GM23248 (cell line): Measurements from ENCODE around the gene FRAS1. TPM values are rescaled to one million over a fixed set of nuclear protein-coding genes. Genes with fewer than 3 reads are reported as not detected.

Experiments
- DNase-seq: peaks from one replicate; pipeline ENCODE4 v3.0.0-alpha.2; 2015
- H2AFZ ChIP-seq: fragments of 200-600 bp; sonication (generic); 2 replicates; pipeline ENCODE4 v1.6.1; 2016; ENCODE audit warnings: antibody characterized with exemption
- H3F3A ChIP-seq: fragments of 200-600 bp; sonication (generic); 2 replicates; pipeline ENCODE4 v1.6.1; 2016; ENCODE audit warnings: mild to moderate bottlenecking, antibody characterized with exemption, mixed run types; ENCODE audit not compliant: insufficient read depth
- H3K27ac ChIP-seq: fragments of 200-600 bp; sonication (generic); 2 replicates; pipeline ENCODE4 v1.5.1; 2016; ENCODE audit warnings: mild to moderate bottlenecking
- H3K27me3 ChIP-seq: fragments of 200-600 bp; sonication (generic); replicated peaks from 2 replicates; pipeline ENCODE4 v1.6.1; 2016; ENCODE audit warnings: mild to moderate bottlenecking; ENCODE audit not compliant: insufficient read depth
- H3K36me3 ChIP-seq: fragments of 200-600 bp; sonication (generic); 2 replicates; pipeline ENCODE4 v1.6.1; 2016; ENCODE audit warnings: low read depth, mild to moderate bottlenecking
- H3K4me1 ChIP-seq: fragments of 200-600 bp; sonication (generic); 2 replicates; pipeline ENCODE4 v1.6.1; 2016; ENCODE audit warnings: mild to moderate bottlenecking; ENCODE audit not compliant: insufficient read depth
- H3K4me2 ChIP-seq: fragments of 200-600 bp; sonication (generic); one replicate; pipeline ENCODE4 v1.6.1; 2016; ENCODE audit warnings: mild to moderate bottlenecking; ENCODE audit not compliant: unreplicated experiment
- H3K4me3 ChIP-seq: fragments of 200-600 bp; sonication (generic); 2 replicates; pipeline ENCODE4 v1.5.1; 2016; ENCODE audit warnings: mild to moderate bottlenecking
- H3K79me2 ChIP-seq: fragments of 200-600 bp; sonication (generic); 2 replicates; pipeline ENCODE4 v1.6.1; 2016; ENCODE audit warnings: mild to moderate bottlenecking; ENCODE audit not compliant: insufficient read depth
- H3K9ac ChIP-seq: fragments of 200-600 bp; sonication (generic); 2 replicates; pipeline ENCODE4 v1.6.1; 2016; ENCODE audit warnings: mild to moderate bottlenecking
- H3K9me2 ChIP-seq: fragments of 200-600 bp; sonication (generic); 2 replicates; pipeline ENCODE4 v1.6.1; 2016; ENCODE audit warnings: mixed run types, mild to moderate bottlenecking, moderate library complexity; ENCODE audit not compliant: insufficient read depth
- H3K9me3 ChIP-seq: fragments of 200-600 bp; sonication (generic); one replicate; pipeline ENCODE4 v1.6.1; 2017; ENCODE audit warnings: low read depth
- H4K20me1 ChIP-seq: fragments of 200-600 bp; sonication (generic); 2 replicates; pipeline ENCODE4 v1.6.0; 2016; ENCODE audit not compliant: insufficient read depth
- EZH2 ChIP-seq: fragments of 200-600 bp; sonication (generic); IDR thresholded peaks from 2 replicates; pipeline ENCODE4 v1.6.1; 2018; ENCODE audit warnings: antibody characterized with exemption, mild to moderate bottlenecking; ENCODE audit not compliant: insufficient read depth, poor library complexity, severe bottlenecking
- EZH2phosphoT487 ChIP-seq: fragments of 200-600 bp; sonication (generic); IDR thresholded peaks from 2 replicates; pipeline ENCODE4 v1.6.1; 2018; ENCODE audit warnings: antibody characterized with exemption, moderate library complexity, mild to moderate bottlenecking, low read depth; ENCODE audit not compliant: insufficient read depth
- WGBS, 2 experiments: methylation state at CpG; one replicate each; pipeline ENCODE4 v1.1.6; 2015 to 2017; ENCODE audit warnings: low lambda C conversion rate in 2 of 2, low coverage in 1 of 2; ENCODE audit errors: missing lambda C conversion rate in 2 of 2; 5-methylcytosine and 5-hydroxymethylcytosine counted together
- in situ Hi-C: fragments of 300-500 bp; cut with MboI; formaldehyde crosslinking; loops from 2 replicates; pipeline ENCODE4 v1.15.0; 2020
- polyA plus RNA-seq: library from polyadenylated mRNA; unstranded; fragments of >200 nt; fragmentation: Nextera tagmentation; extraction: Ambion mirVana; gene quantifications from 2 replicates; pipeline ENCODE4 v1.2.1, GENCODE V29; 2016
- total RNA-seq: library from RNA; depleted of rRNA; stranded (reverse); fragments of >200 nt; shearing (Covaris generic); gene quantifications from 2 replicates; pipeline ENCODE4 v1.2.3, GENCODE V29; 2014

The FRAS1 gene
- total and polyA plus RNA-seq, 2 experiments from 2014 or later: 6.5 to 19.8 TPM

DNA sequence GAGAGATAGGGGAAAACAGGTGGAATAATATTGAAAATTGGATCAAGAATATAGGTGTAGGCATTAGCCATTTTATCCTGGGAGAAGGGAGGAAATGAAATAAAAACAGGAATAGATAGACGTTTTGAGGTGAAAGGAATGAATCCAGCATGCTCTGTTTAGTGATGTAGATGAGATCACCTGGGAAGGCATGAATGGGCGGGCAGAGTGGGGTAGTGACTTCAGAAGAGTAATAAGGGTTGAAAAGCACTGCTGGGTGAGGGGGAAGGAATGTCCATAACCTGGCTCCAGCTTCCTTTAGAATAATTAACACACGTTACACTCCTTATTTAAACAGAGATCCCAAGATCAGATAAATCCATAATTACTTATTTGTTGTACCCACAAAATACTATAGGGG is 303.3 kb downstream of the FRAS1 start:
- Histone ChIP-seq H3K27ac (no peak overlapping the region), H3K36me3 (no peaks in the 10 kb centered on the region), H3K27me3 (no peaks in the 10 kb centered on the region), H3K79me2 (no peaks in the 10 kb centered on the region), H3K9me2 (no peaks in the 10 kb centered on the region), H3F3A (no peaks in the 10 kb centered on the region), H4K20me1 (no peaks in the 10 kb centered on the region), H3K4me1 (no peaks in the 10 kb centered on the region), H3K4me2 (no peak overlapping the region), H3K4me3 (no peak overlapping the region), H3K9me3 (no peaks in the 10 kb centered on the region), H3K9ac (no peak overlapping the region), H2AFZ (no peak overlapping the region)
- in situ Hi-C loops: no loop called here
- no peak for DNase-seq
- 75% methylated on average over 3 of the region's 3 CpGs for WGBS, 2 experiments
- TF ChIP-seq EZH2: no peak

DNA sequence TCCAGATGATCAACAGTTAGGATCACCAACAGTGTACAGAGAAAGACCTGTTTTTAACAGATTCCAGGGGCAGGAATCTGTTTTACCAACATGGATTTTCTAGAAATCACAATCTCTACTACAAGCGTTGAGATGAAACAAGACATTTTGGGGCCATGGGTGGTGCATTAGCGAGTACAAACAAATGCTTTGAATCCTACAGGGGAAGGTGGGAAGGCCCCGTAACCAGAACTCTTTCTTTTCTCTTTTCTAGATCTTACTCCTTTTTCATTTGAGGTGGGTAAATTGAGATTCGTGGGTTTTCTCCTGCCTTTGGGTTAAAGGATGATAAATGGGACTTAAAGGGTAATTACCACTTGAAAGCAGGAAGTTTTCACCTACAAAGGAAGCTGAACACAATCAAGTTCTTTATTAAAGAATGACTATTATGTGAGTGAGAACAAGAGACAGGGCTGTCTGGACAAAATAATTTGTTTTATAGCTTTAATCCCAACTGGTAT is 304.5 kb downstream of the FRAS1 start:
- H3K4me1 ChIP-seq: no peaks in the 10 kb centered on the region
- H3K9me3 ChIP-seq: no peaks in the 10 kb centered on the region
- 84 to 85% methylated on average over 4 of the region's 4 CpGs for WGBS, 2 experiments
- H3K79me2 ChIP-seq: no peaks in the 10 kb centered on the region
- no peak overlapping the region for H3K4me2 ChIP-seq
- no peak overlapping the region for H3K27ac ChIP-seq
- no peaks in the 10 kb centered on the region for H3F3A ChIP-seq
- no peaks in the 10 kb centered on the region for H3K9me2 ChIP-seq
- H4K20me1 ChIP-seq: no peaks in the 10 kb centered on the region
- TF ChIP-seq EZH2 (no peak), EZH2phosphoT487 (no peak)
- no peaks in the 10 kb centered on the region for H3K36me3 ChIP-seq
- no peak overlapping the region for H3K9ac ChIP-seq
- no peaks in the 10 kb centered on the region for H3K27me3 ChIP-seq
- no peak overlapping the region for H2AFZ ChIP-seq
- no peak overlapping the region for H3K4me3 ChIP-seq
- in situ Hi-C loops: no loop called here
- no peak for DNase-seq

DNA sequence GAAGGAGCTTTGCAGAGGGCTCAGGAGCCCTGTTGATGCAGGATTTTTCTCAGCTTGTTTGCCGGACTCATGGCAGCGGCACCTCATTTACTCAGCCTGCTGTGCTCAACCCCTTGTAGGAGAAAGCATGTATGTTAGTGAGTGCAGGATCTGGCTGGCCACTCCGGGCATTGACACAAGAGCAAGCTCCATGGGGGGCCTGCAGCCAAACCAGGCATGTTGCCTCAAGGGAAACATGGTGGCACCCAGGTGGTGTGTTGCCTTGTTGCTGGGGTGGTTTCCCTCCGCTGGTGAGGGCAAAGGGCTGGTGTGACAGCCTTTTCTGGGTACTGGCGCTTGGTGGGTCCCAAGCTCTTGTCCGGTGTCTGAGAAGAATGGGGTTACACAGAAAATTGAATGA is 305.2 kb downstream of the FRAS1 start:
- H3K9me2 ChIP-seq: no peaks in the 10 kb centered on the region
- H3K27ac ChIP-seq: no peak overlapping the region
- H3K79me2 ChIP-seq: no peaks in the 10 kb centered on the region
- H3K4me3 ChIP-seq: no peak overlapping the region
- no peaks in the 10 kb centered on the region for H3K4me1 ChIP-seq
- no peaks in the 10 kb centered on the region for H3K27me3 ChIP-seq
- DNase-seq: no peak
- H4K20me1 ChIP-seq: no peaks in the 10 kb centered on the region
- no peak overlapping the region for H3K4me2 ChIP-seq
- H3K9ac ChIP-seq: no peak overlapping the region
- WGBS, 2 experiments: 90 to 92% methylated on average over 6 of the region's 6 CpGs
- H3K9me3 ChIP-seq: no peaks in the 10 kb centered on the region
- no peak for TF ChIP-seq EZH2
- no peak overlapping the region for H2AFZ ChIP-seq
- no peaks in the 10 kb centered on the region for H3K36me3 ChIP-seq
- in situ Hi-C loops: no loop called here
- no peaks in the 10 kb centered on the region for H3F3A ChIP-seq

DNA sequence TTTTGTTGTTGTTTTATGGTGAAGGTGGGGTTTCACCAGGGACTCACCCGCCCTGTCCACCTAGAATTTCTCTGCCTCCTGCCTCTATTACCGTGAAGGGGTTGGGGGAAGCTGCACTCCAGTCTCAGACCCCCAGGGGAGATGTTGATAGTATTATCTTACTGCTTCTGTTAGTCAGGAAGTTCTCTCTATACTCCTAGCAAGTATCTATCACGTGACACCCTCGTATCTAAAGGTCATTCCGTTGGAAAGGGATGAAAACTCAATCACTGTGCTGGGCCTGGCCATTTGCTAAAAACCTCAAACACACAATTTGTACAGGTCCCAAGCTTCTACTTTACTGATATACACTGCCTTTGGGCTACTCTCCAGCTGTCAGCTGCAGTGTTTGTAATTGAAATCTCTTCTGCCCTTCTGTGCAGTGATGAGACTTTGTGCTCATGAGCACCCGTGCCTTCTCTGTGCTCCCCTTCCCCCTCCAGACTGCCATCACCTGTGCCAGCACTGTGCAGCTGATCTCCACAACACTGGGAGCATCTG is 306.0 kb downstream of the FRAS1 start:
- no peak for TF ChIP-seq EZH2
- no peak for TF ChIP-seq EZH2phosphoT487
- Histone ChIP-seq H4K20me1 (no peaks in the 10 kb centered on the region), H3K36me3 (no peaks in the 10 kb centered on the region), H3F3A (no peaks in the 10 kb centered on the region), H3K9ac (no peak overlapping the region), H3K4me3 (no peak overlapping the region), H3K4me2 (no peak overlapping the region), H3K79me2 (no peaks in the 10 kb centered on the region), H3K9me3 (no peaks in the 10 kb centered on the region), H3K27me3 (no peaks in the 10 kb centered on the region), H3K4me1 (no peaks in the 10 kb centered on the region), H3K27ac (no peak overlapping the region), H2AFZ (no peak overlapping the region), H3K9me2 (no peaks in the 10 kb centered on the region)
- WGBS, 2 experiments: 67 to 80% methylated on average over 6 of the region's 6 CpGs
- no peak for DNase-seq
- in situ Hi-C loops: no loop called here

DNA sequence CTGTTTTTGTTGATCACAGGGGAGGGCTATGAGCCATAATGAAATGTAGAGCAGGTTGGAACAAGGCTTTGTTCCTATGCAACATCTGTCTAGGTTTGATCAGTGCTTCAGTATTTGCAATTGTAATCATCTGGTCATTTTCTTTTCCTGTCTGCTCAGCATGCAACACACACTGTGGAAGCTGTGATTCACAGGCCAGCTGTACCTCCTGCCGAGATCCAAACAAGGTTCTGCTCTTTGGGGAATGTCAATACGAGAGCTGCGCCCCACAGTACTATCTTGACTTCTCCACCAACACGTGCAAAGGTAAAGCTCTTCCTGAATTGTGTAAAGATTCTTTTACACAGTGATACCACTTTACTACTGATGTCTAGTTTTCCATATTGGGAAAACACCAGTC is 312.6 kb downstream of the FRAS1 start:
- H2AFZ ChIP-seq: no peak overlapping the region
- in situ Hi-C loops: no loop called here
- H3K36me3 ChIP-seq: peaks cover 4% of the 10 kb centered on the region; the same call in 1 of the 2 replicates
- no peak overlapping the region for H3K27ac ChIP-seq
- peak; percentile 63 for DNase-seq
- no peaks in the 10 kb centered on the region for H3K9me3 ChIP-seq
- H3K4me3 ChIP-seq: no peak overlapping the region
- H3K9me2 ChIP-seq: peaks cover 5% of the 10 kb centered on the region; the same call in 1 of the 2 replicates
- H3K27me3 ChIP-seq: no peaks in the 10 kb centered on the region
- H3K9ac ChIP-seq: no peak overlapping the region
- H3F3A ChIP-seq: 0 out of 2 replicates have a peak, but pooled peaks cover 7% of the 10 kb centered on the region
- H4K20me1 ChIP-seq: no peaks in the 10 kb centered on the region
- H3K4me2 ChIP-seq: no peak overlapping the region
- H3K79me2 ChIP-seq: no peaks in the 10 kb centered on the region
- TF ChIP-seq EZH2: no peak
- TF ChIP-seq EZH2phosphoT487: no peak
- H3K4me1 ChIP-seq: peaks cover 12% of the 10 kb centered on the region
- 25 to 35% methylated on average over 4 of the region's 4 CpGs for WGBS, 2 experiments
